NCI-H128 (cell line): ENCODE measurements around the gene ADGRB3.
A peak's percentile ranks its signal among the peaks of the same experiment; 100 is the strongest.

Experiments used
- DNase-seq: peaks from one replicate; lab custom pipeline; 2025; ENCODE audit not compliant: unreplicated experiment; lab: John Stamatoyannopoulos, UW

Gene ADGRB3

GRCh38 chr6:68697394-68697793 lies 62.3 kb downstream of the ADGRB3 start:
- DNase-seq: no peak

- DNase-seq: no peak
These were observed 66.1 kb downstream of the ADGRB3 start for GRCh38 chr6:68701159-68701558.

GRCh38 chr6:68704485-68704884 lies 69.4 kb downstream of the ADGRB3 start:
- no peak for DNase-seq

- DNase-seq: no peak
These were observed 74.0 kb downstream of the ADGRB3 start for GRCh38 chr6:68709091-68709490.

GRCh38 chr6:68709882-68710281 lies 74.8 kb downstream of the ADGRB3 start:
- no peak for DNase-seq

- DNase-seq: no peak
These were observed 75.4 kb downstream of the ADGRB3 start for GRCh38 chr6:68710496-68710895.

- no peak for DNase-seq
These were observed 75.8 kb downstream of the ADGRB3 start for GRCh38 chr6:68710916-68711315.

GRCh38 chr6:68711386-68712000 lies 76.4 kb downstream of the ADGRB3 start:
- DNase-seq: no peak

GRCh38 chr6:68716620-68717019 lies 81.5 kb downstream of the ADGRB3 start:
- no peak for DNase-seq

- DNase-seq: peak; percentile 54
These were observed 83.4 kb downstream of the ADGRB3 start for GRCh38 chr6:68718385-68719073.

GRCh38 chr6:68719761-68720160 lies 84.7 kb downstream of the ADGRB3 start:
- DNase-seq: no peak

- no peak for DNase-seq
These were observed 87.9 kb downstream of the ADGRB3 start for GRCh38 chr6:68722891-68723527.

- DNase-seq: no peak
These were observed 89.0 kb downstream of the ADGRB3 start for GRCh38 chr6:68724060-68724459.

- DNase-seq: no peak
These were observed 91.3 kb downstream of the ADGRB3 start for GRCh38 chr6:68726337-68726736.

GRCh38 chr6:68726992-68727391 lies 91.9 kb downstream of the ADGRB3 start:
- no peak for DNase-seq

GRCh38 chr6:68727699-68728098 lies 92.6 kb downstream of the ADGRB3 start:
- DNase-seq: no peak

GRCh38 chr6:68728159-68728979 lies 93.3 kb downstream of the ADGRB3 start:
- no peak for DNase-seq

- DNase-seq: no peak
These were observed 94.4 kb downstream of the ADGRB3 start for GRCh38 chr6:68729377-68729903.

- DNase-seq: no peak
These were observed 95.4 kb downstream of the ADGRB3 start for GRCh38 chr6:68730291-68731054.

- no peak for DNase-seq
These were observed 97.3 kb downstream of the ADGRB3 start for GRCh38 chr6:68732423-68732822.

- no peak for DNase-seq
These were observed 100.8 kb downstream of the ADGRB3 start for GRCh38 chr6:68735866-68736265.
